Lower leg skin (tissue), 3 donors: Measurements from ENCODE around the gene TBX5.

Source experiments
- POLR2A ChIP-seq, 2 donors: fragments of 450-650 bp; IDR thresholded peaks; one replicate each; pipeline ENCODE4 v1.6.1; 2016 to 2017; ENCODE audit warnings: antibody characterized with exemption in 2 of 2, mild to moderate bottlenecking in 1 of 2, moderate library complexity in 1 of 2
- TF ChIP-seq, protein P1 (sequence below), 3 donors: fragments of 450-650 bp; IDR thresholded peaks; one replicate each; pipeline ENCODE4 v1.5.1; 2016; ENCODE audit warnings: antibody characterized with exemption in 3 of 3, mild to moderate bottlenecking in 3 of 3, moderate library complexity in 2 of 3

DNA sequence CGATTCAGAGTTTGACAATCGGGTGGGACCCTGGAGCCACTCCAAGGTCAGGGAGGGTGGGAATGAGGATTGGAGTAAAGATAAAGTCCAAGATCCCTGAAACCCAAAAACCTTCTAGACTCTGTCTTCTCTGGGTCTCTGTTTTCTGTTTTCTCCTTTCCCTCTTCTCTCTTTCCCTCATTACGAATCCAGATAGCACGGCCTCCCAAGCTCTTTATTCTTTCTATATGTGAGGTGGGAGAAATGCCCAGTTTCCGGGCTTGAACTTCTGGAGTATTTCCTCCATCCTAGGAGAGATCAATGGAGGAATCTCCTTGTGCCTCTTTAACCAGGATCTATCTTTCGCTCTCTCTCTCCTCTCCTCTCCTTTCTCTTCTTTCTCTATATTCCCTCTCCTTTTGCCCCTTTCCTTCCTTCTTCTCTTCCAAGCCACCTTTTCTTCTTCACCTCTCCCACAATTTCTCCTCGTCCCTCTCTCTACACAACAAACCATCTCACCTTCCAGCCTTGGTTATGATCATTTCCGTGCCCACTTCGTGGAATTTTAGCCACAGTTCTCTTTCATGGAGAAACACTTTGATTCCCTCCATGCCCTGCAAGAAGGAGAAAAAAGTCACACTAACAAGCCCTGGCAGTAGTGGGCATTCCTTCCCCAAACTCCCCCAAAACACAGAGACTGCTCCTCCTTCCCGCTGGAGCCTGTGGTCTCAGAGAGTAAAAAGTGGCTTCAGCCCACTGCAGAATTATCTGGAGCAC is 4.4 kb downstream of the TBX5 start:
- TF ChIP-seq, protein P1, sequence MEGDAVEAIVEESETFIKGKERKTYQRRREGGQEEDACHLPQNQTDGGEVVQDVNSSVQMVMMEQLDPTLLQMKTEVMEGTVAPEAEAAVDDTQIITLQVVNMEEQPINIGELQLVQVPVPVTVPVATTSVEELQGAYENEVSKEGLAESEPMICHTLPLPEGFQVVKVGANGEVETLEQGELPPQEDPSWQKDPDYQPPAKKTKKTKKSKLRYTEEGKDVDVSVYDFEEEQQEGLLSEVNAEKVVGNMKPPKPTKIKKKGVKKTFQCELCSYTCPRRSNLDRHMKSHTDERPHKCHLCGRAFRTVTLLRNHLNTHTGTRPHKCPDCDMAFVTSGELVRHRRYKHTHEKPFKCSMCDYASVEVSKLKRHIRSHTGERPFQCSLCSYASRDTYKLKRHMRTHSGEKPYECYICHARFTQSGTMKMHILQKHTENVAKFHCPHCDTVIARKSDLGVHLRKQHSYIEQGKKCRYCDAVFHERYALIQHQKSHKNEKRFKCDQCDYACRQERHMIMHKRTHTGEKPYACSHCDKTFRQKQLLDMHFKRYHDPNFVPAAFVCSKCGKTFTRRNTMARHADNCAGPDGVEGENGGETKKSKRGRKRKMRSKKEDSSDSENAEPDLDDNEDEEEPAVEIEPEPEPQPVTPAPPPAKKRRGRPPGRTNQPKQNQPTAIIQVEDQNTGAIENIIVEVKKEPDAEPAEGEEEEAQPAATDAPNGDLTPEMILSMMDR (IDR thresholded peaks at IDR 0.05) = no peak
- no peak for TF ChIP-seq POLR2A (IDR thresholded peaks at IDR 0.05)
